Daoy (cell line): ENCODE results near the gene FAM240A. TPM values are rescaled to one million over a fixed set of nuclear protein-coding genes. Genes with fewer than 3 reads are reported as not detected.

Experiments
- DNase-seq: peaks from one replicate; pipeline ENCODE4 v3.0.0-alpha.2; 2015; ENCODE audit warnings: low read depth
- total RNA-seq: library from RNA; depleted of rRNA; stranded (reverse); fragments of >200 nt; shearing (Covaris generic); gene quantifications from 2 replicates; pipeline ENCODE4 v1.2.3, GENCODE V29; 2014; rRNA removed

FAM240A gene
- total RNA-seq, 1 experiment from 2014 or later, result not detected

GRCh38 chr3:46674031-46674845 lies 61.9 kb downstream of the FAM240A start:
- no peak for DNase-seq

GRCh38 chr3:46675426-46675825 lies 63.1 kb downstream of the FAM240A start:
- no peak for DNase-seq

Other genes starting within 250 kb of the FAM240A start
- not detected in 2 replicates for gene CCR5, start 241.6 kb upstream of the FAM240A start, total RNA-seq
- 0.29 TPM in 1 of 2 replicates, not detected in the other for gene CCRL2, start 205.3 kb upstream of the FAM240A start, total RNA-seq
- not detected in 2 replicates for gene LTF, start 147.6 kb upstream of the FAM240A start, total RNA-seq
- gene RTP3, start 114.5 kb upstream of the FAM240A start, total RNA-seq, result not detected in 2 replicates
- 0.36 and 0.40 TPM in 2 replicates for gene LRRC2, start 46.2 kb upstream of the FAM240A start, total RNA-seq
- gene ALS2CL, start 81.2 kb downstream of the FAM240A start, total RNA-seq, result 0.74 and 0.86 TPM in 2 replicates
- gene TMIE, start 88.9 kb downstream of the FAM240A start, total RNA-seq, result not detected in 2 replicates
- gene PRSS50, start 105.3 kb downstream of the FAM240A start, total RNA-seq, result not detected in 2 replicates